Ishikawa (cell line): ENCODE data around the gene ELOB.

ENCODE experiments used
- CEBPB ChIP-seq: IDR thresholded peaks from 2 replicates; pipeline ENCODE4 v1.6.1; 2012
- EP300 ChIP-seq: IDR thresholded peaks from 2 replicates; pipeline ENCODE4 v1.6.1; 2012; ENCODE audit warnings: borderline replicate concordance
- FOXM1 ChIP-seq: IDR thresholded peaks from 2 replicates; pipeline ENCODE4 v1.6.1; 2012; ENCODE audit warnings: low read depth, borderline replicate concordance
- TAF1 ChIP-seq: IDR thresholded peaks from 2 replicates; pipeline ENCODE4 v1.6.1; 2012; ENCODE audit warnings: low read depth, mild to moderate bottlenecking
- TCF12 ChIP-seq: IDR thresholded peaks from 2 replicates; pipeline ENCODE4 v1.6.1; 2012; ENCODE audit warnings: low read depth
- YY1 ChIP-seq: IDR thresholded peaks from 2 replicates; pipeline ENCODE4 v1.6.1; 2012; ENCODE audit warnings: low read depth
- TF ChIP-seq, protein P1 (sequence below): IDR thresholded peaks from 2 replicates; pipeline ENCODE4 v1.6.1; 2012
- TF ChIP-seq, protein P2 (sequence below): IDR thresholded peaks from 2 replicates; pipeline ENCODE4 v1.6.1; 2012

DNA sequence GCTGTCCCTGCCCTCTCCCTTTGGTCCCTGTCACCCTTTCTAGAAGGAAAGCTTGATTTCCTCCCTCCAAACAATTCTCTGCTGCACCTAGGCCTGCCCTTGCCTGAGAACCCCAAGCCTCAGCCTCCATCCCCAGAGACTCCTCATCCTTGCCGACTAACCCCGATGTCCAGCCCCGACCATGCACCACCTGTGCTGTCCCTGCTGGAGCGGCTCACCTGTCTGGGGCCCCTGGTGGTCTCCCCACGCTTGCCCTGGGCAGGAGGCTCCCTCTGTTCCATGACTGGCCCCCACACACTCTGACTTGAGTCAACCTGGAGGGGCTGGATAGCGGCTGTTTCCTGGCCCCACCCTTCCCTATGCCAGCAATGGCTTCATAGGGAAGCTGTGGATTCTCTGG lies 36.6 kb downstream of the ELOB start:
- TF ChIP-seq CEBPB (no peak), TCF12 (no peak), TAF1 (no peak), FOXM1 (no peak), YY1 (no peak), EP300 (no peak)
- TF ChIP-seq, protein P1, sequence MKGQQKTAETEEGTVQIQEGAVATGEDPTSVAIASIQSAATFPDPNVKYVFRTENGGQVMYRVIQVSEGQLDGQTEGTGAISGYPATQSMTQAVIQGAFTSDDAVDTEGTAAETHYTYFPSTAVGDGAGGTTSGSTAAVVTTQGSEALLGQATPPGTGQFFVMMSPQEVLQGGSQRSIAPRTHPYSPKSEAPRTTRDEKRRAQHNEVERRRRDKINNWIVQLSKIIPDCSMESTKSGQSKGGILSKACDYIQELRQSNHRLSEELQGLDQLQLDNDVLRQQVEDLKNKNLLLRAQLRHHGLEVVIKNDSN, result no peak
- TF ChIP-seq, protein P2, sequence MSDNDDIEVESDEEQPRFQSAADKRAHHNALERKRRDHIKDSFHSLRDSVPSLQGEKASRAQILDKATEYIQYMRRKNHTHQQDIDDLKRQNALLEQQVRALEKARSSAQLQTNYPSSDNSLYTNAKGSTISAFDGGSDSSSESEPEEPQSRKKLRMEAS, result no peak
